GM21723 (cell line): ENCODE data around the gene PHLDB3.
"Not testable (repeated sequence)": the region's sequence is repeated elsewhere in the genome, so short reads cannot be mapped to it uniquely, and the experiment has no call there.

Experiments used
- ATAC-seq: cut with Tn5 transposase; IDR thresholded peaks from one replicate; pipeline ENCODE4 v1.9.1; 2021; ENCODE audit warnings: mild to moderate bottlenecking, moderate library complexity; ENCODE audit not compliant: unreplicated experiment

PHLDB3 gene

GRCh38 chr19:43447655-43448054 is 56.9 kb downstream of the PHLDB3 start:
- ATAC-seq: no peak

GRCh38 chr19:43446746-43447489 is 57.6 kb downstream of the PHLDB3 start:
- ATAC-seq: no peak

- ATAC-seq: no peak
Observed at GRCh38 chr19:43445426-43445825, 59.1 kb downstream of the PHLDB3 start.

GRCh38 chr19:43444531-43445287 is 59.8 kb downstream of the PHLDB3 start:
- no peak for ATAC-seq

GRCh38 chr19:43444091-43444490 is 60.5 kb downstream of the PHLDB3 start:
- ATAC-seq: not testable (repeated sequence)

GRCh38 chr19:43441716-43442115 is 62.8 kb downstream of the PHLDB3 start:
- ATAC-seq: no peak

DNA sequence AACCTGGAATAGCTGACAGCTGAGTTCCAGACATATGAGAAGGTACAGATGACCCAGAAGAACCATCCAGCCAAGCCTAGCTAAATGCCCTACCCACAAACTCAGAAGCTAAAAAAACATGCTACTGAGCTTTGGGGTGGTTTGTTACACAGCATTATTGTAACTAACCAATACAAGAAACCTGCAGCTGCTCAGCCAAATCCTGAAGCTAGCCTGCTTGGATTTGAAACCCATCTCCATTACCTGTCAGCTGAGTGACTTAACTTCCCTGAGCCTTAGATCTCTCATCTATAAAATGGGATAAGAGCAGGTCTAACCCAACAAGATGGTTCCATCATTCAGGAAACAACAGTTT is 64.9 kb downstream of the PHLDB3 start:
- ATAC-seq: no peak

DNA sequence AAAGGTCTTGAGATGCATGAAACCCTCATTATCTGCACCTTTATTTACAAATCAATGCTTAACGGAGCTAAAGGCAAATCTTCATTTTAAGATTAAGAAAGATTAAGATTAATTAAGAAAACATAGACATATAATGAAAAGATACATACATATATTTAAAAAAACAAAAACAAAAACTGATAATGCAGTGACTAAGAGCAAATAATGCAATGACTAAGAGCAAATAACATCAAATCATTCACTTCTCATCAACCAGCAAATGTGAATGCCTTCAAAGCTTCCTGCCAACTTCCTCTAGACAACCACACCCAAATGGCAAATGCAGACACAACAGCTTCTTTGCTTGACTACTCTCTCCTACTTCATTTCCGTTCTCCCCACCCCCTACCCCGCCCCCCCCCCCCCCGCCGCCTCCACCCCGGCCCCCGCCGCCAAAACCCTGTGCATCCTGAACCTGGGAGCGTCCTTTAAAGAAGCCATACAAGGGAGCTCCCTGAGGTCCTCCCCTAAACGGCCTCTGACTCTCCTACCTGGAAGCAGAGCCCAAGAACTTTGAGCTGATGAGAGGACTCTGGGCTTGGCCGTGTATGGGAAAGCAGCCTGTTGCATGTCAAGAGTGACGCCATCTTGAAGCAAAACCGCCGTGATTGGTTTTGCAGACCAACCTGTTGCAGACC is 65.4 kb downstream of the PHLDB3 start:
- no peak for ATAC-seq

- ATAC-seq: no peak
Observed at GRCh38 chr19:43438291-43439031, 66.1 kb downstream of the PHLDB3 start.

GRCh38 chr19:43437712-43438111 is 66.8 kb downstream of the PHLDB3 start:
- no peak for ATAC-seq

GRCh38 chr19:43437284-43437683 is 67.3 kb downstream of the PHLDB3 start:
- not testable (repeated sequence) for ATAC-seq

- no peak for ATAC-seq
Observed at GRCh38 chr19:43435775-43436174, 68.8 kb downstream of the PHLDB3 start.

DNA sequence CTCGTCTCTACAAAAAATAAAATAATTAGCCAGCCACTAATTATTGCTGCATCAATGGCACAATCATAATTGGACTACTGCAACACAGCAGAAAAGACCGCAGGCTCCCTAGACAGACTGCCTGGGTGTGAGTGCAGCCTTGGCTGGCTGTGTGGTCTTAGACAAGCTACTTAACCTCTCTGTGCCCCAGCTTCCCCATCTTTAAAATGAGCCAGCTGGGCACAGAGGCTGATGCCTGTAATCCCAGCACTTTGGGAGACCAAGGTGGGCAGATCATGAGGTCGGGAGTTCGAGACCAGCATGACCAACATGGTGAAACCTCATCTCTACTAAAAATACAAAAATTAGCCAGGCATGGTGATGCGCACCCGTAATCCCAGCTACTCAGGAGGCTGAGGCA is 70.9 kb downstream of the PHLDB3 start:
- no peak for ATAC-seq

DNA sequence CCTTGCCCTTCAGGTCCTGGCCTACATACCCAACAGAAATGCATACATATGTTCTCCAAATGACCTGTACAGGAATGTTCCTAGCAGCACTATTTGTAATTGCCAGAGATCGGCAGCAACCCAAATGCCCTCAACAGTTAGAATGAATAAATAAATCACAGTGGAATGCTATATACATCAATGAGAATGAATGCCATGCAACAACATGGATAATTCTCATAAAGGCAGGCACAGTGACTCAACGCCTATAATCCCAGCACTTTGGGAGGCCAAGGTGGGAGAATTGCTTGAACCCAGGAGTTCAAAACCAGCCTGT is 71.2 kb downstream of the PHLDB3 start:
- no peak for ATAC-seq

GRCh38 chr19:43430976-43431375 is 73.6 kb downstream of the PHLDB3 start:
- ATAC-seq: no peak

GRCh38 chr19:43430142-43430710 is 74.3 kb downstream of the PHLDB3 start:
- ATAC-seq: no peak

DNA sequence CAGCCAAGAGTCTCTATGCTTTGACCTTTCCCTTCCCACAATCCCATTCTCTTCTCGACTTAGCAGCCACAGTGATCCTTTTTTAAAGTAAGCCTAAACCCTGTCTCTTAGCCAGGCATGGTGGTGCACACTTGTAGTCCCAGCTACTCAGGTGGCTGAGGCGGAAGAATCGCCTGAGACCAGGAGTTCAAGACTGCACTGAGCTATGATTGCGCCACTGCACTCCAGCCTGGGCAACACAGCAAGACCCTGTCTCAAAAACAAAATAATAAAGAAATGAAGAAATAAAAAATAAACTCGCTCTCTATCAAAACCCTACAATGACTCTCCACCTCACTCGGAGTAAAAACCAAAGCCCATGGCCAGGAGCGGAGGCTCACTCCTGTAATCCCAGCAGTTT is 75.2 kb downstream of the PHLDB3 start:
- ATAC-seq: no peak

GRCh38 chr19:43425567-43426392 is 78.8 kb downstream of the PHLDB3 start:
- no peak for ATAC-seq
